ENCODE data around the gene SH2D2A.

The SH2D2A gene

DNA sequence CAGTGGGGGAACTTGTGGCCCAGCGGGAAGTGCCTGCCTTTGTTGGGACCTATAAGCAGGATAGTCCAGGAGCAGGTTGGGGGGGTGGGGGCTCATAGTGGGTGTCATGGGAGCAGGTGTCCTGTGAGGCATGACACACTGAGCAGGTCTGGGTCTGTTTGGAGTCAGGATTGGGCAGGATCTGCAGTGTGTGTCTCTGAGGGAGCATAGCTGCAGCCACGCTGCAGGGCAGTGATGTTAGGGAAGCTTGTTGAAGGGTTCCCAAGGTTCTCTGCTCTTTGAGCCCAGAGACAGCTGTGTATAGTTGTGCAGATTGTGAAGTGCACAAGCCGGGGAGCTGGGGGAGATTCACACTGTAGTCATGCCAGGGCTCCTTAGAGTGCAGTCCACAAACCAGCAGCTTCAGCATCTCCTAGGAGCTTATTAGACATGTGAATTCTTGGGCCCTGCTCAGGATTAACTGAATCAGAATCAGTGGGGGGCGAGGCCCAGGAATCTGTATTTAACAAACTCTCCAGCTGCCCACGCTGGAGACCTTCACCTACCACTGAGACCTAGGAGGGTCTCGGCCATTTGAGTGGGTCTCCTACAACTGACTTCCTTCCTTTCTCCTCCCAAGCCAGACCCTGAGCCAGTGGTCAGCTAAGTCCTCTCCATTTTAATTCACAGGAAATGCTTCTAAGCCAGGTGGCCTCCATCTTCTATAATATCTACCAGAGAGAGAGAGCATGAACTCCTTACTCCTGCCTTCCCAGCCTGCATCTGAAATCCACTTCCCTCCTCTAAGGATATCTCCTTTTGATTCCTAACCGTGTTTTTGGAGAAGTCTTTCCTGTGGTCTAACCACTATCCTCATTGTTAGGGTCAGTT, 31.2 kb upstream of the SH2D2A start:
- TF ChIP-seq REST (IDR thresholded peaks at IDR 0.05; ENCODE audit: insufficient replicate concordance, low read depth) (no peak), SPI1 (IDR thresholded peaks at IDR 0.05; ENCODE audit: borderline replicate concordance, low read depth) (peak; percentile 10; the same call in 1 of the 2 replicates)
- no peak overlapping the region for H3K27ac ChIP-seq (replicated peaks)
- H3K27me3 ChIP-seq (ENCODE audit: insufficient read depth, poor library complexity, severe bottlenecking) = peaks cover 64% of the 10 kb centered on the region
- no peak overlapping the region for H3K4me3 ChIP-seq (replicated peaks; ENCODE audit: insufficient read depth, low read length)
- DNase-seq (ENCODE audit: low read depth in 1 of 2, low spot score in 1 of 2) = no peak

GRCh38 chr1:156846643-156847042, 30.0 kb upstream of the SH2D2A start:
- H3K4me3 ChIP-seq (replicated peaks; ENCODE audit: insufficient read depth, low read length) = no peak overlapping the region
- no peak overlapping the region for H3K27ac ChIP-seq (replicated peaks)
- peaks cover 64% of the 10 kb centered on the region for H3K27me3 ChIP-seq (ENCODE audit: insufficient read depth, poor library complexity, severe bottlenecking)
- no peak for DNase-seq (ENCODE audit: low read depth in 1 of 2, low spot score in 1 of 2)
- TF ChIP-seq SPI1 (IDR thresholded peaks at IDR 0.05; ENCODE audit: borderline replicate concordance, low read depth) = no peak
- no peak for TF ChIP-seq POLR2AphosphoS5 (IDR thresholded peaks at IDR 0.05; ENCODE audit: low read depth)
- no peak for TF ChIP-seq REST (IDR thresholded peaks at IDR 0.05; ENCODE audit: insufficient replicate concordance, low read depth)
- TF ChIP-seq CTCF (IDR thresholded peaks at IDR 0.05; ENCODE audit: insufficient read depth, low read length) = no peak
- TF ChIP-seq GABPA (IDR thresholded peaks at IDR 0.05; ENCODE audit: low read depth) = no peak

DNA sequence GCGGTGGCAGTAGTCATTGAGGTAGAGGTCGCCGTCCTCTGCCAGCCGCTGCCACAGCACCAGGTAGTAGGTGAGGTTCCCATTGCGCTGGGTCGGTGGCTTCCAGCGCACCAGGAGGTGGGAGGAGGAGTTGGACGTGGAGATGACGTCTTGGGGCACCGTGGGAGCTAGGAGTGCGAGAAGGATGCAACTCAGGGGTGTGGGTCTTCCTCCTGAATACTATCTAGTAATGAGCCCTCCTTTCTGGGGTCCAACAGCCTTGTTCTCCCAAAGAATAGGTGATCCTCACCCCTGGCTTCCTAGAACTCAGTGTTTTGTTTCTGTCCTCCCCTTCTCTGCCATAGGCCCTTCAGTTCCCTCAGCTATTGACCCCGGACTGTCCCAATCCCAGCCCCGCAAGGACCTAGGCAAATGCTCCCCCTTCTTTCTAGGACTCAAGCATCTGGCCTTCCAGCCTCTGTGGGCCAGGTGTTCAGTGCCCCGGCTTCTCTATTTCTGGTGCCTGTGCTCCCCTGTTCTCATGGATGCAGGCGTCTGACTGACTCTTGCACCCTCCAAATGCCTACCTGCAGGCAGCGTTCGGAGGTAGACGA, 29.4 kb upstream of the SH2D2A start:
- Histone ChIP-seq H3K27me3 (ENCODE audit: insufficient read depth, poor library complexity, severe bottlenecking) (peaks cover 61% of the 10 kb centered on the region), H3K27ac (replicated peaks) (no peak overlapping the region), H3K4me3 (replicated peaks; ENCODE audit: insufficient read depth, low read length) (no peak overlapping the region)
- no peak for TF ChIP-seq CTCF (IDR thresholded peaks at IDR 0.05; ENCODE audit: insufficient read depth, low read length)
- no peak for TF ChIP-seq POLR2AphosphoS5 (IDR thresholded peaks at IDR 0.05; ENCODE audit: low read depth)
- no peak for TF ChIP-seq GABPA (IDR thresholded peaks at IDR 0.05; ENCODE audit: low read depth)
- no peak for TF ChIP-seq REST (IDR thresholded peaks at IDR 0.05; ENCODE audit: insufficient replicate concordance, low read depth)
- TF ChIP-seq SPI1 (IDR thresholded peaks at IDR 0.05; ENCODE audit: borderline replicate concordance, low read depth) = no peak
- no peak for DNase-seq (ENCODE audit: low read depth in 1 of 2, low spot score in 1 of 2)
